AG04450 (cell line): ENCODE data around the gene MYO1F. TPM values are rescaled to one million over a fixed set of nuclear protein-coding genes. Genes with fewer than 3 reads are reported as not detected.

Source experiments
- CTCF ChIA-PET: fragments of 300-600, 350-600 bp; formaldehyde crosslinking; extraction: SDS; loops from one replicate; lab custom pipeline; 2022; ENCODE audit warnings: antibody characterized with exemption, inconsistent platforms; lab: Charles Lee
- POLR2A ChIA-PET: fragments of 350-600 bp; formaldehyde crosslinking; extraction: SDS; loops from one replicate; lab custom pipeline; 2021; ENCODE audit warnings: antibody characterized with exemption, inconsistent platforms; lab: Yijun Ruan, JAX
- DNase-seq: peaks from one replicate; pipeline ENCODE4 v3.0.0-alpha.2; 2011; ENCODE audit warnings: low read depth, low spot score
- H3K27ac ChIP-seq: one replicate; pipeline ENCODE4 v1.5.1; 2012; ENCODE audit warnings: low read depth, low read length, control low read depth
- H3K27me3 ChIP-seq: one replicate; pipeline ENCODE4 v1.6.0; 2012; ENCODE audit warnings: low read length; ENCODE audit not compliant: control insufficient read depth, insufficient read depth
- H3K4me3 ChIP-seq: 2 replicates; pipeline ENCODE4 v1.5.1; 2011; ENCODE audit warnings: mild to moderate bottlenecking, low read depth, low read length, control low read depth
- H3K9me3 ChIP-seq: 2 replicates; pipeline ENCODE4 v1.5.1; 2012; ENCODE audit warnings: low read length; ENCODE audit not compliant: control insufficient read depth, insufficient read depth
- CTCF ChIP-seq: IDR thresholded peaks from 2 replicates; pipeline ENCODE4 v1.5.1; 2011; ENCODE audit warnings: low read depth, low read length, control low read depth, inconsistent platforms
- polyA plus RNA-seq: library from polyadenylated mRNA; depleted of rRNA; stranded (reverse); fragments of >200 nt; gene quantifications from 2 replicates; pipeline ENCODE4 v1.2.3, GENCODE V29; 2011

Gene MYO1F
- polyA plus RNA-seq, 1 experiment, result 0.10 TPM

- CTCF ChIA-PET, result interaction anchor here (0.5 to 5.1 kb wide), 84 partner anchors 9 to 1495 kb away, joined by 3 to 88 read pairs (median 4); partner anchors contain the start of genes ANGPTL4, NFILZ and ZNF414
- TF ChIP-seq CTCF, result peak; percentile 98
- no peaks in the 10 kb centered on the region for H3K9me3 ChIP-seq
- H3K4me3 ChIP-seq, result no peak overlapping the region
- no peak overlapping the region for H3K27ac ChIP-seq
- no peak for DNase-seq
- POLR2A ChIA-PET, result interaction anchor here (0.7 to 1.4 kb wide), 3 partner anchors 55 to 67 kb away, joined by 4 to 11 read pairs (median 6); no protein-coding TSS in a partner anchor
- peaks cover 4% of the 10 kb centered on the region for H3K27me3 ChIP-seq
Measured at GRCh38 chr19:8580710-8581281, 3.6 kb upstream of the MYO1F start.

GRCh38 chr19:8578642-8579265 is 1.5 kb upstream of the MYO1F start:
- peak; percentile 89 for TF ChIP-seq CTCF

GRCh38 chr19:8577741-8578140 is 499 bp upstream of the MYO1F start:
- ChIA-PET POLR2A (interaction anchor here (0.9 kb wide), 1 partner anchor 52 kb away, joined by 4 read pairs; no protein-coding TSS in a partner anchor), CTCF (interaction anchor here (0.6 to 5.1 kb wide), 11 partner anchors 9 to 1338 kb away, joined by 3 to 88 read pairs (median 3); partner anchors contain the start of gene MARCHF2)
- no peak for DNase-seq
- H3K4me3 ChIP-seq, result no peak overlapping the region
- no peaks in the 10 kb centered on the region for H3K9me3 ChIP-seq
- H3K27ac ChIP-seq, result no peak overlapping the region
- no peak for TF ChIP-seq CTCF
- peaks cover 4% of the 10 kb centered on the region for H3K27me3 ChIP-seq

More at GRCh38 chr19:8578642-8579265, 1.5 kb upstream of the MYO1F start:
- POLR2A ChIA-PET, result interaction anchor here (0.5 to 1.2 kb wide), 5 partner anchors 53 to 155 kb away, joined by 3 to 6 read pairs (median 4); partner anchors contain the start of gene ZNF414
- Histone ChIP-seq H3K9me3 (no peaks in the 10 kb centered on the region), H3K4me3 (no peak overlapping the region), H3K27ac (no peak overlapping the region), H3K27me3 (peaks cover 4% of the 10 kb centered on the region)
- CTCF ChIA-PET, result interaction anchor here (0.5 to 5.1 kb wide), 26 partner anchors 7 to 1422 kb away, joined by 3 to 88 read pairs (median 6); no protein-coding TSS in a partner anchor
- DNase-seq, result no peak

- H3K27ac ChIP-seq, result no peak overlapping the region
- H3K4me3 ChIP-seq, result no peak overlapping the region
- DNase-seq, result no peak
- H3K27me3 ChIP-seq, result peaks cover 4% of the 10 kb centered on the region
- H3K9me3 ChIP-seq, result no peaks in the 10 kb centered on the region
- no peak for TF ChIP-seq CTCF
- POLR2A ChIA-PET, result no interaction called here
- CTCF ChIA-PET, result interaction anchor here (0.5 to 4.2 kb wide), 2 partner anchors 11 to 258 kb away, joined by 5 to 21 read pairs; no protein-coding TSS in a partner anchor
Measured at GRCh38 chr19:8576273-8576993, 809 bp downstream of the MYO1F start.
